Gastroesophageal sphincter (tissue), 4 donors: ENCODE data around the gene C1orf50. TPM values are rescaled to one million over a fixed set of nuclear protein-coding genes. Genes with fewer than 3 reads are reported as not detected.

ENCODE experiments used
- ATAC-seq: fragments of 150-250 bp; one replicate; pipeline ENCODE4 v1.9.1; 2016; ENCODE audit warnings: mild to moderate bottlenecking, moderate library complexity
- H3K27ac ChIP-seq, 4 donors: fragments of 200-600 bp; sonication (generic) in 3 of 4; 1 replicate in 3 of 4; 2 replicates in 1 of 4; pipeline ENCODE4 v1.5.1; 2016 to 2019
- H3K27me3 ChIP-seq: fragments of 200-600 bp; sonication (generic); one replicate; pipeline ENCODE4 v1.5.1; 2019
- H3K36me3 ChIP-seq, 2 donors: fragments of 200-600 bp; sonication (generic); one replicate each; pipeline ENCODE4 v1.5.1; 2019; ENCODE audit warnings: control low read depth in 1 of 2
- H3K4me1 ChIP-seq, 3 donors: fragments of 200-600 bp; sonication (generic); 1 replicate in 2 of 3; 2 replicates in 1 of 3; pipeline ENCODE4 v1.5.1; 2016 to 2019; ENCODE audit warnings: control low read depth in 2 of 3
- H3K4me3 ChIP-seq, 2 donors: fragments of 200-600 bp; sonication (generic); one replicate each; pipeline ENCODE4 v1.5.1; 2019; ENCODE audit warnings: mild to moderate bottlenecking in 1 of 2, moderate library complexity in 1 of 2
- H3K9me3 ChIP-seq, 3 donors: fragments of 200-600 bp; sonication (generic); one replicate each; pipeline ENCODE4 v1.5.1; 2017 to 2019; ENCODE audit warnings: control low read depth in 2 of 3
- EP300 ChIP-seq: sonication (generic); formaldehyde crosslinking; IDR thresholded peaks from one replicate; pipeline ENCODE4 v1.6.1; 2017; ENCODE audit warnings: antibody characterized with exemption, mild to moderate bottlenecking
- POLR2A ChIP-seq, 2 donors: fragments of 450-650 bp; IDR thresholded peaks; one replicate each; pipeline ENCODE4 v1.6.1; 2017; ENCODE audit warnings: antibody characterized with exemption in 2 of 2, mild to moderate bottlenecking in 2 of 2, moderate library complexity in 1 of 2
- POLR2AphosphoS5 ChIP-seq: sonication (generic); formaldehyde crosslinking; IDR thresholded peaks from one replicate; pipeline ENCODE4 v1.6.1; 2017; ENCODE audit warnings: antibody characterized with exemption
- WGBS, 2 donors: methylation state at CpG; one replicate each; pipeline ENCODE4 v1.1.5; 2018; ENCODE audit warnings: low coverage in 1 of 2; 5-methylcytosine and 5-hydroxymethylcytosine counted together
- total RNA-seq, 4 donors: library from RNA; depleted of rRNA; stranded (reverse); fragments of >200 nt; gene quantifications; one replicate each; pipeline ENCODE4 v1.1.0, GENCODE V29; 2016
- TF ChIP-seq, protein P1 (sequence below), 4 experiments: fragments of 200-600 bp in 2 of 4; fragments of 450-650 bp in 2 of 4; sonication (generic) in 1 of 4; IDR thresholded peaks; one replicate each; pipeline ENCODE4 v1.5.1; 2017 to 2019; ENCODE audit warnings: antibody characterized with exemption in 4 of 4, mild to moderate bottlenecking in 2 of 4, moderate library complexity in 2 of 4

C1orf50 gene
- total RNA-seq, 4 donors from 2014 or later, result 4.0 to 8.8 (median 8.0) TPM

DNA sequence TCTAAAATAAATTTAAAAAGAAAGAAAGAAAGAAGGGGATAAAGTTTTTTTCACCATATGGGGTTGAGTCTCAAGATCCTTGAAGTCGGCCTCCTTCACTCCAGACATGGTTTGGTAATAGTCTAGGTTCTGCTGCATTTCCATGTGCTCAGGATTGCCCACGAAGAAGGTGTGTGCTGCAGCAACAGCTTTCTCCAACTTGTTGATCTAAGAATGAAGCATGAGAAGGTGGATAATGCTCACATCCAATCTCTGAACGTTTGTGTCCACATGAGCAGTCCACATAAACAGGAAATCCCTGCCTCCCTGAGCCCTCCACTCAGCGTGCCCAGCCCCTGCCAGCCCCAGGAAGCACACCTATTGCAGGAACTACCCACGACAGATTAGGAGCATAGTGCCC is 4.8 kb upstream of the C1orf50 start:
- no peak for ATAC-seq
- Histone ChIP-seq H3K27ac (no peak overlapping the region), H3K4me1 (peaks cover 0 to 31% (median 7%) of the 10 kb centered on the region in 3 donors), H3K27me3 (no peaks in the 10 kb centered on the region), H3K36me3 (peaks cover 0 to 50% of the 10 kb centered on the region in 2 donors), H3K4me3 (no peak overlapping the region), H3K9me3 (no peaks in the 10 kb centered on the region)
- no peak for TF ChIP-seq EP300
- TF ChIP-seq POLR2AphosphoS5, result no peak
- TF ChIP-seq POLR2A (IDR thresholded peaks at IDR 0.05), result no peak
- TF ChIP-seq, protein P1, sequence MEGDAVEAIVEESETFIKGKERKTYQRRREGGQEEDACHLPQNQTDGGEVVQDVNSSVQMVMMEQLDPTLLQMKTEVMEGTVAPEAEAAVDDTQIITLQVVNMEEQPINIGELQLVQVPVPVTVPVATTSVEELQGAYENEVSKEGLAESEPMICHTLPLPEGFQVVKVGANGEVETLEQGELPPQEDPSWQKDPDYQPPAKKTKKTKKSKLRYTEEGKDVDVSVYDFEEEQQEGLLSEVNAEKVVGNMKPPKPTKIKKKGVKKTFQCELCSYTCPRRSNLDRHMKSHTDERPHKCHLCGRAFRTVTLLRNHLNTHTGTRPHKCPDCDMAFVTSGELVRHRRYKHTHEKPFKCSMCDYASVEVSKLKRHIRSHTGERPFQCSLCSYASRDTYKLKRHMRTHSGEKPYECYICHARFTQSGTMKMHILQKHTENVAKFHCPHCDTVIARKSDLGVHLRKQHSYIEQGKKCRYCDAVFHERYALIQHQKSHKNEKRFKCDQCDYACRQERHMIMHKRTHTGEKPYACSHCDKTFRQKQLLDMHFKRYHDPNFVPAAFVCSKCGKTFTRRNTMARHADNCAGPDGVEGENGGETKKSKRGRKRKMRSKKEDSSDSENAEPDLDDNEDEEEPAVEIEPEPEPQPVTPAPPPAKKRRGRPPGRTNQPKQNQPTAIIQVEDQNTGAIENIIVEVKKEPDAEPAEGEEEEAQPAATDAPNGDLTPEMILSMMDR (IDR thresholded peaks at IDR 0.05), result no peak
- WGBS, 2 donors, result 68 to 88% methylated on average over 2 to 3 of the region's 5 CpGs

DNA sequence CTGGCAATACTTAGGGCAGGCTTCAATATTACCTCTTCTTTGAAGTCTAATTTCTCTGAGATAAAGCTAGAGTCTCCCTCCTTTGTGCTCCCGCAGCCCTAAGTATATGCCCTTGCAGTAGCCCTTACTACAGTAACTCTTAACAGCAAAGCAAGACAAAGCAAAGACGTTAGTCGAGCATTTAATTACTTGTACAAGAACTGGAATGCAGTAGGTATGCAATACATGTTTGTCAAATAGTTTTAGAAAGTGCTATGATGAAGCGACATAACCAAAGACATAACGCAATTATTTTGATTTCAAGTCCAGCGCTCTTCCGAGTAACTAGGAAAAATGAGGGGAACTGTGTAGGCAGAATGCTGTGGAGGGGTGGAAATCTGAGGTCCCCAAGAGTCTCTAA is 1.8 kb upstream of the C1orf50 start:
- no peaks in the 10 kb centered on the region for H3K9me3 ChIP-seq
- no peak for ATAC-seq
- H3K4me3 ChIP-seq, result peak overlapping the region; percentile 69 to 96
- WGBS, 2 donors, result 0 to 18% methylated on average over 6 to 7 of the region's 7 CpGs
- no peaks in the 10 kb centered on the region for H3K27me3 ChIP-seq
- TF ChIP-seq POLR2A (IDR thresholded peaks at IDR 0.05), result no peak
- no peak for TF ChIP-seq POLR2AphosphoS5
- peaks cover 0 to 24% of the 10 kb centered on the region in 2 donors for H3K36me3 ChIP-seq
- H3K27ac ChIP-seq, result peak overlapping the region in 3 of 4 donors; percentile 93 to 98 (median 97)
- H3K4me1 ChIP-seq, result peaks cover 0 to 55% (median 11%) of the 10 kb centered on the region in 3 donors

DNA sequence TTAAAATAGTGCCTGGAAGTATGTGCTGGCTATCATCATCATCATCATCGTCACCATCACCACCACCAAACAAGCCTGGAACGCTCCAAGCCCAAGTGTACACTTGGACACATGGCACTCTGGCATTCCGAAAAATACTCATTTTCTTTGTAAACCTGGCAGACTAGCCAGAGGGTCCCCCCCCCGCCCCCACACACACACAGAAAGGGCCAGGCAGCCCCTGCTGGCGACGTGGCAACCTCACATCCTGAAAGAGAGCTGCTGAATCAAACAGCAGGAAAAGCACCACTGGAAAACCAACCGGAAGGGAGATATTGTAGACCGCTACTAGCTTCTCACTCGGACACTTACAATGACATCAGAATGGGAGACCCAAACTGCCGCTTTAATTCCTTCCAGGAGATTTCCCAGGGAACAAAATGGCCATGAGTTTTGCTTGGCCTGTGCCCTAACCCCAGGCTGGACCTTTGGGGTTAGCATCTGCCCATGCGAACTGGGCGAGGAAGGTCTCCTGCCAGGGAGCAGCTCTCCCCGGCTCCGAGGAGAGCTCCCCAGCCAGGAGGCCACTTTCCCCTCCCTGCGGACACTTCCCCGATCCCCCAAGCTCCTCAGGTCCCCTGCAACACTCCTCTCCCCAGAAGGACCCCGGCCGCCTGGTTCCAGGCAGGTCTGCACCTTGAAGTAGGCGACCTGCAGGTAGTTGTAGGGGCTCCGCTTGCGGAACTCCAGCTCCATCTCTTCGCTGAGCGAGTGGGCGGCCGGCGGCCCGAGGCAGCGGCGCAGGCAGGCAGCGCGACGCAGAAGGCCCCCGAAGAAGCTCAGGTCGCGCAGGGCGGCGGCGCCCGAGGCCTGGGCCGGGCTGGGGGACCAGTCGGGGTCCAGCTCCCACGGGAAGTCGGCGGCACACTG is 963 bp upstream of the C1orf50 start:
- no peaks in the 10 kb centered on the region for H3K27me3 ChIP-seq
- H3K36me3 ChIP-seq, result peaks cover 0 to 16% of the 10 kb centered on the region in 2 donors
- peak; percentile 6 for ATAC-seq
- H3K4me3 ChIP-seq, result peak overlapping the region; percentile 69 to 96
- H3K4me1 ChIP-seq, result peaks cover 0 to 62% (median 11%) of the 10 kb centered on the region in 3 donors
- WGBS, 2 donors, result 0% methylated on average over 3 to 8 of the region's 44 CpGs
- TF ChIP-seq, protein P1 (IDR thresholded peaks at IDR 0.05), result peak in 3 of 4 experiments; percentile 55 to 57 (median 56)
- TF ChIP-seq POLR2A (IDR thresholded peaks at IDR 0.05), result no peak
- H3K27ac ChIP-seq, result peak overlapping the region; percentile 64 to 98 (median 95)
- no peaks in the 10 kb centered on the region for H3K9me3 ChIP-seq

DNA sequence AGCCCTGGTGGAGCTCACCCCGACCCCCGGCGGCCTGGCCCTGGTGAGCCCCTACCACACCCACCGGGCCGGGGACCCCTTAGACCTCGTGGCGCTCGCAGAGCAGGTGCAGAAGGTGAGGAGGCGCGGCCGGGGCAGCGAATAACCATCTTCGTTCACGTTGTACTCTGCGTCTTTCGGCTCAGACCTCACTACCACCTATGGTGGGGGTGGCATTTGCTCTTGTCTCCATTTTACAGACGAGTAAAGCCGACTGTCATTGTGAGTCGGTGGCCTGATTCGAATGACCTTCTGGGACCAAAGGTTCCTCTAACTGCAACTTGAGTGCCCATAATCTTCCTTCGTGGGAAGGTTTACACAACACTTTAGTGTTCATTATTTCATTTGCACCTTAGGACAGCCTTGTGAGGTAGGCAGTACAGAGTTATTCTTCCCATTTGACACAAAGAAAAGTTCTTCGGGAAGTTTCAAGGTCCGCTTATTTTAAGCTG is 506 bp downstream of the C1orf50 start:
- WGBS, 2 donors, result 2 to 3% methylated on average over 10 of the region's 23 CpGs
- no peaks in the 10 kb centered on the region for H3K9me3 ChIP-seq
- peaks cover 0 to 4% of the 10 kb centered on the region in 2 donors for H3K36me3 ChIP-seq
- H3K27me3 ChIP-seq, result no peaks in the 10 kb centered on the region
- H3K4me3 ChIP-seq, result peak overlapping the region; percentile 87 to 96
- H3K27ac ChIP-seq, result peak overlapping the region; percentile 84 to 98 (median 96)
- TF ChIP-seq EP300 (no peak), POLR2AphosphoS5 (no peak), POLR2A (IDR thresholded peaks at IDR 0.05) (no peak)
- TF ChIP-seq, protein P1 (IDR thresholded peaks at IDR 0.05), result no peak
- peaks cover 0 to 67% (median 11%) of the 10 kb centered on the region in 3 donors for H3K4me1 ChIP-seq
- peak; percentile 1 for ATAC-seq

DNA sequence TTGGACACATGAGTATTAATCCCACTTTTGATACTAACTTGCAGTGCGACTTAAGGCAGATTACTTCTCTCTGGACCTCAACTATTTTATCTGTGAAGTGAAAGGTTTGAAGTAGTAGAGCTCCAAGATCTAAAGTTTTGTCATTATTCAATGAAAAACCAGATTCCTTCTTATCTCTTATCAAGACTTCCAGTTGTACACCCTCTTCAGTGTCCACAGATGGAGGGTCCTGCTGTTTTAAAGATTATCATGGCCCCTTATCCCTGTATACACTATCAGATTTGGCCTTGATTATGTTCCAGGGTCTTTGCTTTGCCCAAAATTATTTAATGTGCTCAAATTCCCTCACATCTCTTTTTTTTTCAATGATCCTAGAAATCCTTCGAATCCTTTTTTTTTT is 1.1 kb downstream of the C1orf50 start:
- Histone ChIP-seq H3K4me1 (peaks cover 0 to 65% (median 11%) of the 10 kb centered on the region in 3 donors), H3K36me3 (peaks cover 0 to 5% of the 10 kb centered on the region in 2 donors), H3K27ac (peak overlapping the region in 1 of 4 donors; percentile 97), H3K9me3 (no peaks in the 10 kb centered on the region), H3K27me3 (no peaks in the 10 kb centered on the region), H3K4me3 (peak overlapping the region; percentile 87 to 96)
- TF ChIP-seq EP300 (no peak), POLR2A (IDR thresholded peaks at IDR 0.05) (no peak), POLR2AphosphoS5 (no peak)
- TF ChIP-seq, protein P1 (IDR thresholded peaks at IDR 0.05), result no peak
- 66 to 86% methylated on average over 2 of the region's 2 CpGs for WGBS, 2 donors
- no peak for ATAC-seq
